ENCODE results near the gene SLC7A7. TPM values are rescaled to one million over a fixed set of nuclear protein-coding genes. Genes with fewer than 3 reads are reported as not detected.

The SLC7A7 gene
- polyA plus RNA-seq, 2 of the 4 experiments (the other 2 are of a cell fraction), result 44.2 to 86.8 TPM

- no peak for TF ChIP-seq HOXB5 (CRISPR knock-in tag; IDR thresholded peaks at IDR 0.05)
- no peak for TF ChIP-seq MAZ (IDR thresholded peaks at IDR 0.05; ENCODE audit: borderline replicate concordance, low read depth, low read length)
- no peak for TF ChIP-seq POLR2AphosphoS2 (conservative IDR thresholded peaks at IDR 0.05; ENCODE audit: low read length)
- TF ChIP-seq, protein P1, sequence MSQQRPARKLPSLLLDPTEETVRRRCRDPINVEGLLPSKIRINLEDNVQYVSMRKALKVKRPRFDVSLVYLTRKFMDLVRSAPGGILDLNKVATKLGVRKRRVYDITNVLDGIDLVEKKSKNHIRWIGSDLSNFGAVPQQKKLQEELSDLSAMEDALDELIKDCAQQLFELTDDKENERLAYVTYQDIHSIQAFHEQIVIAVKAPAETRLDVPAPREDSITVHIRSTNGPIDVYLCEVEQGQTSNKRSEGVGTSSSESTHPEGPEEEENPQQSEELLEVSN (IDR thresholded peaks at IDR 0.05; ENCODE audit: borderline replicate concordance, low read depth), result no peak
Measured at GRCh38 chr14:22786685-22787084, 28.6 kb downstream of the SLC7A7 start (continued).

DNA sequence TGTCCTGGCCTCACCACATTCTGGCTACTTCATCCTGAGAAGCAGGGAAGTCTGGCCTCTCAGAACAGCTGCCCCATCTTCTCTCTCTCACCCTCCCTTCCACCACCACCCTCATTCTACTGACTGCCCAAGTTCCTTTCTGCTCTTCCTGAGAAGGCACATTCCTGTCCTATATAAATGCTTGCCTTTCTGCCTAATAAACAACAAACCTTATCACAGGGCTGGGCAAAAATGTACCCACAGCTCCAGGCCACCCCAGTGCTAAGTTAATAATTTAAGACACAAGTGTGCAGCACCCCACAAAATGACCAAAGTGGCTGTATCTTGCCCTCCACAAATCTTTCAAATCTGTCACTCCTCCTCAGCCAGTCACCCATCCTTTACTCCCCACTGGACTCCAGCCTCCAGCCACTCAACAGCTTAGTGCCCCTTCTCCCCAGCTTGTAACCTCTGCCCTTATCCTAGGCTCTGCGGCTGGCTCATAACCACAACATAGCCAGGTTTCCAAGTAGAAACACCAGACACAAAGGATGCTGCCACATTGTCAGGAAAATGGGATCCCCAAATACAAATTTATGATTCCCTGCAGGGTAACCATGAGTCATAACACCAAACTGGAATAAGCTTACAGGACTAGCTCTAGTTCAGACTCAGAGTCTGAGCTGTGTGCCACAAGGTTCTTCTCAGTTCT is 33.8 kb downstream of the SLC7A7 start:
- H3K4me1 ChIP-seq, result peaks cover 10% of the 10 kb centered on the region; the same call in 2 of the 3 replicates
- no peak for DNase-seq (ENCODE audit: low read depth in 1 of 2, low spot score in 1 of 2)
- ATAC-seq, result no peak
- TF ChIP-seq CHD2 (IDR thresholded peaks at IDR 0.05; ENCODE audit: low read length, partially characterized antibody) (no peak), JUN (IDR thresholded peaks at IDR 0.05) (no peak)
- TF ChIP-seq, protein P2, sequence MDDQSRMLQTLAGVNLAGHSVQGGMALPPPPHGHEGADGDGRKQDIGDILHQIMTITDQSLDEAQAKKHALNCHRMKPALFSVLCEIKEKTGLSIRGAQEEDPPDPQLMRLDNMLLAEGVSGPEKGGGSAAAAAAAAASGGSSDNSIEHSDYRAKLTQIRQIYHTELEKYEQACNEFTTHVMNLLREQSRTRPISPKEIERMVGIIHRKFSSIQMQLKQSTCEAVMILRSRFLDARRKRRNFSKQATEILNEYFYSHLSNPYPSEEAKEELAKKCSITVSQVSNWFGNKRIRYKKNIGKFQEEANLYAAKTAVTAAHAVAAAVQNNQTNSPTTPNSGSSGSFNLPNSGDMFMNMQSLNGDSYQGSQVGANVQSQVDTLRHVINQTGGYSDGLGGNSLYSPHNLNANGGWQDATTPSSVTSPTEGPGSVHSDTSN (IDR thresholded peaks at IDR 0.05), result no peak
- no peak overlapping the region for H3K27ac ChIP-seq
- WGBS (ENCODE audit: missing lambda C conversion rate), result 0% methylated on average over 1 of the region's 1 CpG
- no peak overlapping the region; the same call in 2 of the 3 replicates for H3K4me2 ChIP-seq
- ChIA-PET POLR2A (no interaction called here), CTCF (interaction anchor here (0.6 to 4.2 kb wide), 8 partner anchors 40 to 1273 kb away, joined by 3 to 37 read pairs (median 4); no protein-coding TSS in a partner anchor)
- H3K4me3 ChIP-seq, result no peak overlapping the region
- no peak for FAIRE-seq
- no peaks in the 10 kb centered on the region for H3K9me3 ChIP-seq

GRCh38 chr14:22780941-22781300 is 34.3 kb downstream of the SLC7A7 start:
- no peak overlapping the region for H3K4me2 ChIP-seq
- 86% methylated on average over 5 of the region's 5 CpGs for WGBS (ENCODE audit: missing lambda C conversion rate)
- CTCF ChIA-PET, result interaction anchor here (0.6 to 4.2 kb wide), 5 partner anchors 42 to 1273 kb away, joined by 3 to 37 read pairs (median 4); no protein-coding TSS in a partner anchor
- H3K27ac ChIP-seq, result no peak overlapping the region
- no peak for ATAC-seq
- TF ChIP-seq HOXA7 (CRISPR knock-in tag; IDR thresholded peaks at IDR 0.05) (no peak), RNF2 (IDR thresholded peaks at IDR 0.05; ENCODE audit: borderline replicate concordance, low read depth) (no peak), CHD4 (IDR thresholded peaks at IDR 0.05; ENCODE audit: borderline replicate concordance) (no peak), CBX2 (IDR thresholded peaks at IDR 0.05; ENCODE audit: borderline replicate concordance, low read depth) (no peak), TP53 (CRISPR knock-in tag; IDR thresholded peaks at IDR 0.05) (no peak), FOSB (CRISPR knock-in tag; IDR thresholded peaks at IDR 0.05) (no peak), CHD2 (IDR thresholded peaks at IDR 0.05; ENCODE audit: low read length, partially characterized antibody) (no peak)
- DNase-seq (ENCODE audit: low read depth in 1 of 2, low spot score in 1 of 2), result no peak
- no peaks in the 10 kb centered on the region for H3K9me3 ChIP-seq
- H3K4me1 ChIP-seq, result peaks cover 10% of the 10 kb centered on the region; the same call in 2 of the 3 replicates
- H3K4me3 ChIP-seq, result no peak overlapping the region
- POLR2A ChIA-PET, result interaction anchor here (0.6 kb wide), 1 partner anchor 60 kb away, joined by 3 read pairs; no protein-coding TSS in a partner anchor
- no peak for FAIRE-seq

DNA sequence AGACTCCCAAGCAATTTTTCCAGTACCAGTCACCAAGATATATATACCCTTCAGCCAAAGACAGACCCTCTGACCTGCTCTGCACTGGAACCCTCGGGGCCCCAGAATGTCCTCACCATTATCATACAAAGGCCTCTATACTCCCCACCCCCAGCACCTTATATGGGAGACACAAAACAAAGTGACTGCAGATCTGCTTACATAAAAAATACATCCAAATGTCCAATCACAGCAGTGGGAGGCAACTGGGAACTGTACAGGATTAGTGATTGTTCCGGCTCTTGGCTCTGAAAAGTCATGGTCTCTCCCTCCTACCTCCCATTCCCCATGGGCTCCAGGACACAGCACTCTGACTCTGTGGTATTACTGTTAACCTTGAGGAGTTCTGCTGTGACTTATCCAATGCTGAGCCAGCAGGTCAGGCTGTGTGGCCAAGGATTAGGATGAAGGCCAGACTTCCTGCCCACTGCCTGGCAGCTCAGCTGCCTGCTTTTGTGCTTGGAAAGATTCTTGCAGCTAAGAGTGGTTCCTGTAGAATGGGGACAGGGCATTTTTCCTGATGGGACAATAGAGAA is 35.0 kb downstream of the SLC7A7 start:
- FAIRE-seq, result no peak
- WGBS (ENCODE audit: missing lambda C conversion rate), result 85% methylated on average over 2 of the region's 2 CpGs
- no peak for ATAC-seq
- POLR2A ChIA-PET, result interaction anchor here (0.6 kb wide), 1 partner anchor 61 kb away, joined by 3 read pairs; no protein-coding TSS in a partner anchor
- H3K4me3 ChIP-seq, result no peak overlapping the region
- no peak for TF ChIP-seq SMC3 (IDR thresholded peaks at IDR 0.05)
- TF ChIP-seq, protein P3, sequence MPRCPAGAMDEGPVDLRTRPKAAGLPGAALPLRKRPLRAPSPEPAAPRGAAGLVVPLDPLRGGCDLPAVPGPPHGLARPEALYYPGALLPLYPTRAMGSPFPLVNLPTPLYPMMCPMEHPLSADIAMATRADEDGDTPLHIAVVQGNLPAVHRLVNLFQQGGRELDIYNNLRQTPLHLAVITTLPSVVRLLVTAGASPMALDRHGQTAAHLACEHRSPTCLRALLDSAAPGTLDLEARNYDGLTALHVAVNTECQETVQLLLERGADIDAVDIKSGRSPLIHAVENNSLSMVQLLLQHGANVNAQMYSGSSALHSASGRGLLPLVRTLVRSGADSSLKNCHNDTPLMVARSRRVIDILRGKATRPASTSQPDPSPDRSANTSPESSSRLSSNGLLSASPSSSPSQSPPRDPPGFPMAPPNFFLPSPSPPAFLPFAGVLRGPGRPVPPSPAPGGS (IDR thresholded peaks at IDR 0.05), result no peak
- no peak for TF ChIP-seq HOXA7 (CRISPR knock-in tag; IDR thresholded peaks at IDR 0.05)
- no peak for TF ChIP-seq CBX2 (IDR thresholded peaks at IDR 0.05; ENCODE audit: borderline replicate concordance, low read depth)
- TF ChIP-seq HMGXB4 (CRISPR knock-in tag; IDR thresholded peaks at IDR 0.05; ENCODE audit: borderline replicate concordance), result no peak
- no peak for TF ChIP-seq CHD4 (IDR thresholded peaks at IDR 0.05; ENCODE audit: borderline replicate concordance)
- TF ChIP-seq POLR2A (IDR thresholded peaks at IDR 0.05; ENCODE audit: low read length), result no peak
- no peak for TF ChIP-seq NR3C1 (IDR thresholded peaks at IDR 0.05)
- H3K27ac ChIP-seq, result no peak overlapping the region
- no peak for DNase-seq (ENCODE audit: low read depth in 1 of 2, low spot score in 1 of 2)
- no peak overlapping the region for H3K4me2 ChIP-seq
- peaks cover 10% of the 10 kb centered on the region; the same call in 2 of the 3 replicates for H3K4me1 ChIP-seq
- no peaks in the 10 kb centered on the region for H3K9me3 ChIP-seq
- CTCF ChIA-PET, result interaction anchor here (0.7 to 4.2 kb wide), 3 partner anchors 43 to 126 kb away, joined by 3 to 37 read pairs (median 4); no protein-coding TSS in a partner anchor
